H9 (cell line): ENCODE results near the gene CTDNEP1. TPM values are rescaled to one million over a fixed set of nuclear protein-coding genes. Genes with fewer than 3 reads are reported as not detected.

Experiments
- DNase-seq: peaks from one replicate; pipeline ENCODE4 v3.0.0-alpha.2; 2017
- H2AFZ ChIP-seq: one replicate; pipeline ENCODE4 v1.6.1; 2013; ENCODE audit warnings: mild to moderate bottlenecking, low read length, control low read depth, moderate library complexity
- H2AK5ac ChIP-seq: 2 replicates; pipeline ENCODE4 v1.6.1; 2013; ENCODE audit warnings: low read length, control low read depth, mixed read lengths; ENCODE audit not compliant: insufficient read length
- H2BK120ac ChIP-seq: one replicate; pipeline ENCODE4 v1.6.1; 2013; ENCODE audit warnings: low read depth, mild to moderate bottlenecking, low read length, control low read depth, inconsistent platforms; ENCODE audit not compliant: poor library complexity, severe bottlenecking
- H2BK12ac ChIP-seq: 2 replicates; pipeline ENCODE4 v1.6.1; 2013; ENCODE audit warnings: low read length, control low read depth, mixed read lengths, low read depth; ENCODE audit not compliant: insufficient read length
- H2BK15ac ChIP-seq: 2 replicates; pipeline ENCODE4 v1.6.1; 2013; ENCODE audit warnings: low read depth, low read length, control low read depth
- H2BK20ac ChIP-seq: one replicate; pipeline ENCODE4 v1.6.1; 2013; ENCODE audit warnings: low read depth, mild to moderate bottlenecking, low read length, control low read depth, inconsistent platforms; ENCODE audit not compliant: poor library complexity, severe bottlenecking
- H2BK5ac ChIP-seq: 2 replicates; pipeline ENCODE4 v1.6.1; 2013; ENCODE audit warnings: low read length, control low read depth, mixed read lengths; ENCODE audit not compliant: insufficient read length
- H3K14ac ChIP-seq: 2 replicates; pipeline ENCODE4 v1.6.1; 2013; ENCODE audit warnings: low read length, control low read depth; ENCODE audit not compliant: insufficient read depth
- H3K18ac ChIP-seq: 2 replicates; pipeline ENCODE4 v1.6.1; 2013; ENCODE audit warnings: low read depth, mild to moderate bottlenecking, mixed read lengths, low read length, control low read depth; ENCODE audit not compliant: insufficient read length
- H3K23ac ChIP-seq: 2 replicates; pipeline ENCODE4 v1.6.1; 2013; ENCODE audit warnings: low read length, control low read depth, mixed read lengths, low read depth; ENCODE audit not compliant: insufficient read length
- H3K23me2 ChIP-seq: 2 replicates; pipeline ENCODE4 v1.6.1; 2013; ENCODE audit warnings: low read depth, mild to moderate bottlenecking, mixed read lengths, low read length, control low read depth; ENCODE audit not compliant: insufficient read length, poor library complexity, severe bottlenecking
- H3K27ac ChIP-seq: 2 replicates; pipeline ENCODE4 v1.5.1; 2013; ENCODE audit warnings: low read length, control low read depth, mixed read lengths, low read depth; ENCODE audit not compliant: insufficient read length
- H3K27me3 ChIP-seq: 2 replicates; pipeline ENCODE4 v1.6.1; 2013; ENCODE audit warnings: low read length, control low read depth, inconsistent platforms; ENCODE audit not compliant: insufficient read depth
- H3K4ac ChIP-seq: 2 replicates; pipeline ENCODE4 v1.6.1; 2013; ENCODE audit warnings: low read depth, mild to moderate bottlenecking, control low read depth, inconsistent platforms, low read length, moderate library complexity
- H3K4me1 ChIP-seq: 2 replicates; pipeline ENCODE4 v1.6.1; 2013; ENCODE audit warnings: low read length, control low read depth, inconsistent platforms; ENCODE audit not compliant: insufficient read depth
- H3K4me2 ChIP-seq: 2 replicates; pipeline ENCODE4 v1.6.1; 2013; ENCODE audit warnings: low read length, control low read depth, mixed read lengths; ENCODE audit not compliant: insufficient read length, insufficient read depth
- H3K56ac ChIP-seq: 2 replicates; pipeline ENCODE4 v1.6.1; 2013; ENCODE audit warnings: low read depth, mild to moderate bottlenecking, mixed read lengths, low read length, control low read depth; ENCODE audit not compliant: insufficient read length
- H3K79me1 ChIP-seq: 2 replicates; pipeline ENCODE4 v1.6.1; 2013; ENCODE audit warnings: low read depth, mild to moderate bottlenecking, moderate library complexity, low read length, control low read depth, inconsistent platforms; ENCODE audit not compliant: insufficient read depth, poor library complexity, severe bottlenecking
- H3K79me2 ChIP-seq: 2 replicates; pipeline ENCODE4 v1.6.1; 2013; ENCODE audit warnings: low read length, control low read depth, inconsistent platforms; ENCODE audit not compliant: insufficient read depth
- H3K9ac ChIP-seq: 2 replicates; pipeline ENCODE4 v1.6.1; 2013; ENCODE audit warnings: low read length, control low read depth, mixed read lengths; ENCODE audit not compliant: insufficient read length; ENCODE audit errors: extremely low read depth
- H3K9me3 ChIP-seq: one replicate; pipeline ENCODE4 v1.6.1; 2013; ENCODE audit warnings: low read depth, low read length, inconsistent platforms; ENCODE audit not compliant: control insufficient read depth
- H3T11ph ChIP-seq: one replicate; pipeline ENCODE4 v1.6.1; 2013; ENCODE audit warnings: mild to moderate bottlenecking, low read length, control low read depth, inconsistent platforms
- H4K20me1 ChIP-seq: one replicate; pipeline ENCODE4 v1.6.1; 2013; ENCODE audit not compliant: control insufficient read depth, insufficient read length, insufficient read depth
- H4K5ac ChIP-seq: 2 replicates; pipeline ENCODE4 v1.6.1; 2013; ENCODE audit warnings: low read depth, mild to moderate bottlenecking, mixed read lengths, low read length, control low read depth; ENCODE audit not compliant: insufficient read length
- H4K8ac ChIP-seq: replicated peaks from 2 replicates; pipeline ENCODE4 v1.6.1; 2013; ENCODE audit warnings: low read length, control low read depth, mixed read lengths, low read depth; ENCODE audit not compliant: insufficient read length
- H4K91ac ChIP-seq: 2 replicates; pipeline ENCODE4 v1.6.1; 2013; ENCODE audit warnings: low read depth, mild to moderate bottlenecking, moderate library complexity, mixed read lengths, low read length, control low read depth; ENCODE audit not compliant: insufficient read length
- H3K27ac Mint-ChIP-seq, 3 experiments: 2 replicates in 2 of 3; 3 replicates in 1 of 3; pipeline ENCODE4 v1.8.0; 2020 to 2021; ENCODE audit warnings: mixed read lengths in 3 of 3, mild to moderate bottlenecking in 1 of 3, moderate library complexity in 1 of 3
- H3K27me3 Mint-ChIP-seq: 2 replicates; pipeline ENCODE4 v1.8.0; 2021; ENCODE audit warnings: low read depth, mild to moderate bottlenecking, moderate library complexity, mixed read lengths
- H3K36me3 Mint-ChIP-seq, 3 experiments: 2 replicates in 2 of 3; 3 replicates in 1 of 3; pipeline ENCODE4 v1.8.0; 2020 to 2021; ENCODE audit warnings: low read depth in 3 of 3, mixed read lengths in 3 of 3; ENCODE audit not compliant: insufficient read depth in 1 of 3
- H3K4me1 Mint-ChIP-seq, 2 experiments: 2 replicates each; pipeline ENCODE4 v1.8.0; 2020; ENCODE audit warnings: mixed read lengths in 2 of 2
- H3K4me3 Mint-ChIP-seq, 2 experiments: 2 replicates in 1 of 2; 3 replicates in 1 of 2; pipeline ENCODE4 v1.8.0; 2020 to 2021; ENCODE audit warnings: mild to moderate bottlenecking in 2 of 2, mixed read lengths in 2 of 2, moderate library complexity in 1 of 2
- H3K9me3 Mint-ChIP-seq, 2 experiments: 2 replicates in 1 of 2; 3 replicates in 1 of 2; pipeline ENCODE4 v1.8.0; 2020; ENCODE audit warnings: mild to moderate bottlenecking in 2 of 2, mixed read lengths in 2 of 2, moderate library complexity in 1 of 2
- CTCF ChIP-seq: fragments of 200-600 bp; sonication (generic); conservative IDR thresholded peaks from 3 replicates; pipeline ENCODE4 v1.8.0; 2021; ENCODE audit warnings: antibody characterized with exemption, mild to moderate bottlenecking
- WGBS: extraction: QIAGEN DNeasy Blood & Tissue Kit; methylation state at CpG from one replicate; pipeline ENCODE4 v1.1.7; 2013; ENCODE audit warnings: missing lambda C conversion rate, low lambda C conversion rate, mixed read lengths; ENCODE audit not compliant: insufficient read length; ENCODE audit errors: extremely low coverage; 5-methylcytosine and 5-hydroxymethylcytosine counted together
- total RNA-seq: library from RNA; stranded (reverse); gene quantifications from 2 replicates; pipeline ENCODE4 v1.2.1, GENCODE V29; 2021

The CTDNEP1 gene
- total RNA-seq, 1 experiment from 2014 or later, result 134 TPM

- Histone ChIP-seq H2BK12ac (no peak overlapping the region), H2AK5ac (no peak overlapping the region), H3K14ac (no peak overlapping the region; the same call in 1 of the 2 replicates), H2BK120ac (no peak overlapping the region), H3K79me1 (peaks cover 2% of the 10 kb centered on the region), H3K4ac (no peak overlapping the region), H3K27ac (no peak overlapping the region), H3K9ac (no peak overlapping the region), H3K27me3 (no peaks in the 10 kb centered on the region), H4K20me1 (no peaks in the 10 kb centered on the region), H2BK15ac (no peak overlapping the region), H3T11ph (no peak overlapping the region), H4K91ac (no peak overlapping the region), H2BK20ac (no peak overlapping the region), H3K4me2 (peak overlapping the region; percentile 57), H3K4me1 (peaks cover 12% of the 10 kb centered on the region; the same call in 1 of the 2 replicates), H3K9me3 (no peaks in the 10 kb centered on the region), H3K79me2 (peaks cover 3% of the 10 kb centered on the region; the same call in 1 of the 2 replicates), H3K18ac (peak overlapping the region; percentile 28), H3K23me2 (peaks cover 10% of the 10 kb centered on the region), H2AFZ (no peak overlapping the region), H4K8ac (no peak overlapping the region), H4K5ac (no peak overlapping the region), H3K56ac (no peak overlapping the region), H3K23ac (no peak overlapping the region), H2BK5ac (no peak overlapping the region)
- Mint-ChIP-seq H3K27ac (peak overlapping the region; percentile 3 to 67 (median 60); a peak in 3 of 7 replicates), H3K27me3 (no peaks in the 10 kb centered on the region; the same call in none of the 2 replicates), H3K36me3 (peaks cover under 1 to 4% (median 3%) of the 10 kb centered on the region in 3 experiments; a peak in 6 of 7 replicates), H3K4me3 (peak overlapping the region; percentile 29 to 83; a peak in 4 of 5 replicates), H3K9me3 (no peaks in the 10 kb centered on the region), H3K4me1 (peaks cover 51 to 80% of the 10 kb centered on the region in 2 experiments)
- no peak for TF ChIP-seq CTCF
- peak; percentile 24 for DNase-seq
- WGBS, result no CpG with 5 or more reads among the region's 9 CpGs
Measured at GRCh38 chr17:7208754-7209460, 42.6 kb downstream of the CTDNEP1 start.
